Type B pancreatic cell (in vitro differentiated cells): ENCODE results near the gene B4GALT1. TPM values are rescaled to one million over a fixed set of nuclear protein-coding genes. Genes with fewer than 3 reads are reported as not detected.

Source experiments
- DNase-seq: peaks from one replicate; pipeline ENCODE4 v3.0.0; 2021; ENCODE audit warnings: mixed read lengths; ENCODE audit not compliant: unreplicated experiment; ENCODE audit errors: extremely low spot score
- H3K27ac Mint-ChIP-seq: 2 replicates; pipeline ENCODE4 v1.8.0; 2021; ENCODE audit warnings: mild to moderate bottlenecking, mixed read lengths
- H3K27me3 Mint-ChIP-seq: 2 replicates; pipeline ENCODE4 v1.8.0; 2021; ENCODE audit warnings: mixed read lengths
- H3K36me3 Mint-ChIP-seq: 2 replicates; pipeline ENCODE4 v1.8.0; 2021; ENCODE audit warnings: mixed read lengths
- H3K4me1 Mint-ChIP-seq: one replicate; pipeline ENCODE4 v1.8.0; 2021; ENCODE audit warnings: mixed read lengths; ENCODE audit not compliant: unreplicated experiment
- H3K4me3 Mint-ChIP-seq: 2 replicates; pipeline ENCODE4 v1.8.0; 2021; ENCODE audit warnings: mild to moderate bottlenecking, mixed read lengths
- H3K9me3 Mint-ChIP-seq: 2 replicates; pipeline ENCODE4 v1.8.0; 2021; ENCODE audit warnings: mixed read lengths
- total RNA-seq: library from RNA; stranded (reverse); gene quantifications from 2 replicates; pipeline ENCODE4 v1.2.1, GENCODE V29; 2021; ENCODE audit warnings: low replicate concordance
- TF ChIP-seq, protein P1 (sequence below): fragments of 200-600 bp; sonication (generic); conservative IDR thresholded peaks from 2 replicates; pipeline ENCODE4 v1.5.0; 2021; ENCODE audit warnings: antibody characterized with exemption, mild to moderate bottlenecking

Gene B4GALT1
- total RNA-seq, 1 donor from 2014 or later, result 91.9 TPM

GRCh38 chr9:33125461-33125860 lies 41.7 kb downstream of the B4GALT1 start:
- H3K36me3 Mint-ChIP-seq, result peaks cover 42% of the 10 kb centered on the region
- DNase-seq, result no peak
- H3K27me3 Mint-ChIP-seq, result no peaks in the 10 kb centered on the region
- H3K27ac Mint-ChIP-seq, result no peak overlapping the region
- TF ChIP-seq, protein P1, sequence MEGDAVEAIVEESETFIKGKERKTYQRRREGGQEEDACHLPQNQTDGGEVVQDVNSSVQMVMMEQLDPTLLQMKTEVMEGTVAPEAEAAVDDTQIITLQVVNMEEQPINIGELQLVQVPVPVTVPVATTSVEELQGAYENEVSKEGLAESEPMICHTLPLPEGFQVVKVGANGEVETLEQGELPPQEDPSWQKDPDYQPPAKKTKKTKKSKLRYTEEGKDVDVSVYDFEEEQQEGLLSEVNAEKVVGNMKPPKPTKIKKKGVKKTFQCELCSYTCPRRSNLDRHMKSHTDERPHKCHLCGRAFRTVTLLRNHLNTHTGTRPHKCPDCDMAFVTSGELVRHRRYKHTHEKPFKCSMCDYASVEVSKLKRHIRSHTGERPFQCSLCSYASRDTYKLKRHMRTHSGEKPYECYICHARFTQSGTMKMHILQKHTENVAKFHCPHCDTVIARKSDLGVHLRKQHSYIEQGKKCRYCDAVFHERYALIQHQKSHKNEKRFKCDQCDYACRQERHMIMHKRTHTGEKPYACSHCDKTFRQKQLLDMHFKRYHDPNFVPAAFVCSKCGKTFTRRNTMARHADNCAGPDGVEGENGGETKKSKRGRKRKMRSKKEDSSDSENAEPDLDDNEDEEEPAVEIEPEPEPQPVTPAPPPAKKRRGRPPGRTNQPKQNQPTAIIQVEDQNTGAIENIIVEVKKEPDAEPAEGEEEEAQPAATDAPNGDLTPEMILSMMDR, result no peak
- no peaks in the 10 kb centered on the region for H3K9me3 Mint-ChIP-seq
- no peak overlapping the region for H3K4me3 Mint-ChIP-seq
- H3K4me1 Mint-ChIP-seq, result peaks cover 26% of the 10 kb centered on the region

DNA sequence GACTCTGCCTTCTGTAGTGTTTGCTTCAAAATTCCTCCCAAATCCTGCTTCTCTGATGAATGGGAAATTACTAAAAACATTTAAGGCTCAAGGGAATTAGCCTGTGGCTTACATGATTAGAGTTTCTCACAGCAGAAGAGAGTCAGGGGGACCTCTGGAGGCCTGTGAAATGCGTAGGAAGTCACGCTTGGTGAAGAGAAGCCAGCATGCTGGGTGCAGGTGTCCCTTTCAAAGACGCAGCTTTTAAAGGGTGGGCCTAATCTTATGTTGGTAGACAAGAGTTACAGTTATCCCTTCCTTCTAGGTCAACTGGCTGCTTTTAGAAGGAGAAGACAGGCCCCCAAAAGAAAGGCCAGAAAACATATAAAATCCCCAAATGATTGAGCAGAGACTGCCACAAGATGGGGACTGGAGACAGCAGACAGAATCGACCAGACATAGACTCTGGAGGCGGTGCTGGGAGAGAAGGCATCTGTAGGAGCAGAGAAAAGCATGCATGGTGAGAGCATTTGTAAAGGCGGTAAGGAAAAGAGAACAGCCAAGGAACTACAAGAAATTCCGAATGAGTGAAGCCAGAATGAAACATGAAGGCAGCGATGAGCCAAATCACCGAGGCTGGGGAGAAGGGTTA lies 42.3 kb downstream of the B4GALT1 start:
- Mint-ChIP-seq H3K27me3 (no peaks in the 10 kb centered on the region), H3K27ac (no peak overlapping the region)

GRCh38 chr9:33124046-33124445 lies 43.1 kb downstream of the B4GALT1 start:
- Mint-ChIP-seq H3K4me3 (no peak overlapping the region), H3K36me3 (peaks cover 33% of the 10 kb centered on the region), H3K27me3 (no peaks in the 10 kb centered on the region), H3K27ac (no peak overlapping the region), H3K4me1 (peaks cover 14% of the 10 kb centered on the region), H3K9me3 (no peaks in the 10 kb centered on the region)
- DNase-seq, result no peak
- TF ChIP-seq, protein P1, result no peak

More for the DNA sequence above, 42.3 kb downstream of the B4GALT1 start:
- Mint-ChIP-seq H3K36me3 (peaks cover 39% of the 10 kb centered on the region), H3K4me1 (peaks cover 22% of the 10 kb centered on the region), H3K4me3 (no peak overlapping the region), H3K9me3 (no peaks in the 10 kb centered on the region)
- DNase-seq, result no peak
- TF ChIP-seq, protein P1, result no peak

- H3K27me3 Mint-ChIP-seq, result no peaks in the 10 kb centered on the region
- peaks cover 29% of the 10 kb centered on the region for H3K36me3 Mint-ChIP-seq
- no peaks in the 10 kb centered on the region for H3K9me3 Mint-ChIP-seq
- H3K4me3 Mint-ChIP-seq, result no peak overlapping the region
- peaks cover 14% of the 10 kb centered on the region for H3K4me1 Mint-ChIP-seq
- H3K27ac Mint-ChIP-seq, result no peak overlapping the region
- TF ChIP-seq, protein P1, result no peak
- no peak for DNase-seq
These were observed 43.6 kb downstream of the B4GALT1 start for GRCh38 chr9:33123407-33124031.

DNA sequence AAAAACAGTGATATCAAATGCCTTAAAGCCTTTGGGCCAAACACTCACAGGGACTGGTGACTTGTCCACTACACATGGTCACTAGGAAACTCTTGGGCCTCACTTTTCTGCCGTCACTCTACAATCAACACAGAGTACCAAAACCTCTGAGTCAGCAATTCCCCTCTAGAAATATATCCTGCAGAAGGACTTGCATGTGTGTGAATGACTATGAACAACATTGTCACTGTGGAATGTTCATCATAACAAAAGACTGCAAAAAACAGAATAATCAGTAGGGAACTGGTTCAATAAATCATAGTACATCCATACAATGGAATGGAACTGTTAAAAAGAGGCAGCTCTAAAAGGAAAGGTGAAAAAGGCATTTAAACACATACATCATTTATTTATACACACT lies 46.5 kb downstream of the B4GALT1 start:
- H3K27me3 Mint-ChIP-seq, result no peaks in the 10 kb centered on the region
- DNase-seq, result no peak
- peak overlapping the region; percentile 50 for H3K4me3 Mint-ChIP-seq
- H3K27ac Mint-ChIP-seq, result peak overlapping the region; percentile 90
- peaks cover 18% of the 10 kb centered on the region for H3K36me3 Mint-ChIP-seq
- H3K4me1 Mint-ChIP-seq, result peaks cover 4% of the 10 kb centered on the region
- H3K9me3 Mint-ChIP-seq, result no peaks in the 10 kb centered on the region
- TF ChIP-seq, protein P1, result no peak
